Loucy (cell line): ENCODE measurements around the gene GTF2E1.

Experiments used
- H2AFZ ChIP-seq: fragments of 200-600 bp; sonication (generic); 2 replicates; pipeline ENCODE4 v1.6.0; 2016; ENCODE audit warnings: antibody characterized with exemption, mild to moderate bottlenecking, low read length, moderate library complexity
- H3F3A ChIP-seq: fragments of 200-600 bp; 2 replicates; pipeline ENCODE4 v1.6.0; 2016; ENCODE audit warnings: antibody characterized with exemption, low read depth, mild to moderate bottlenecking
- H3K27me3 ChIP-seq: fragments of 200-600 bp; sonication (generic); 2 replicates; pipeline ENCODE4 v1.6.1; 2014; ENCODE audit warnings: low read length, mild to moderate bottlenecking; ENCODE audit not compliant: insufficient read depth, poor library complexity, severe bottlenecking
- H3K36me3 ChIP-seq: fragments of 200-600 bp; sonication (generic); 2 replicates; pipeline ENCODE4 v1.6.1; 2016; ENCODE audit warnings: low read length; ENCODE audit not compliant: insufficient read depth
- H3K4me1 ChIP-seq: fragments of 200-600 bp; sonication (generic); 2 replicates; pipeline ENCODE4 v1.5.1; 2014; ENCODE audit warnings: low read length, mild to moderate bottlenecking; ENCODE audit not compliant: insufficient read depth, poor library complexity, severe bottlenecking
- H3K4me2 ChIP-seq: fragments of 200-600 bp; sonication (generic); 2 replicates; pipeline ENCODE4 v1.6.0; 2014; ENCODE audit warnings: antibody characterized with exemption, low read length, low read depth, mild to moderate bottlenecking; ENCODE audit not compliant: poor library complexity, severe bottlenecking
- H3K4me3 ChIP-seq: fragments of 200-600 bp; sonication (generic); 2 replicates; pipeline ENCODE4 v1.5.1; 2014; ENCODE audit warnings: low read length, mild to moderate bottlenecking, mixed read lengths; ENCODE audit not compliant: poor library complexity, severe bottlenecking
- H3K79me2 ChIP-seq: fragments of 200-600 bp; sonication (generic); 2 replicates; pipeline ENCODE4 v1.6.1; 2014; ENCODE audit warnings: low read length; ENCODE audit not compliant: insufficient read depth
- H3K9ac ChIP-seq: fragments of 200-600 bp; sonication (generic); 2 replicates; pipeline ENCODE4 v1.6.0; 2014; ENCODE audit warnings: mild to moderate bottlenecking, low read depth, low read length, moderate library complexity; ENCODE audit not compliant: poor library complexity, severe bottlenecking
- H3K9me2 ChIP-seq: fragments of 200-600 bp; sonication (generic); replicated peaks from 2 replicates; pipeline ENCODE4 v1.6.1; 2016; ENCODE audit warnings: low read depth, low read length, mixed read lengths
- H3K9me3 ChIP-seq: fragments of 200-600 bp; sonication (generic); 2 replicates; pipeline ENCODE4 v1.6.1; 2014; ENCODE audit warnings: mild to moderate bottlenecking, antibody characterized with exemption, low read length, low read depth; ENCODE audit not compliant: insufficient read depth
- H4K20me1 ChIP-seq: fragments of 200-600 bp; sonication (generic); 2 replicates; pipeline ENCODE4 v1.6.0; 2014; ENCODE audit warnings: antibody characterized with exemption, low read length, mild to moderate bottlenecking; ENCODE audit not compliant: insufficient read depth, poor library complexity, severe bottlenecking
- CTCF ChIP-seq: fragments of 200-600 bp; sonication (generic); conservative IDR thresholded peaks from 2 replicates; pipeline ENCODE4 v1.5.1; 2014; ENCODE audit warnings: mild to moderate bottlenecking, antibody characterized with exemption, low read length
- EZH2phosphoT487 ChIP-seq: fragments of 200-600 bp; IDR thresholded peaks from 2 replicates; pipeline ENCODE4 v1.6.1; 2018; ENCODE audit warnings: antibody characterized with exemption, mild to moderate bottlenecking, moderate library complexity, borderline replicate concordance

GTF2E1 gene

DNA sequence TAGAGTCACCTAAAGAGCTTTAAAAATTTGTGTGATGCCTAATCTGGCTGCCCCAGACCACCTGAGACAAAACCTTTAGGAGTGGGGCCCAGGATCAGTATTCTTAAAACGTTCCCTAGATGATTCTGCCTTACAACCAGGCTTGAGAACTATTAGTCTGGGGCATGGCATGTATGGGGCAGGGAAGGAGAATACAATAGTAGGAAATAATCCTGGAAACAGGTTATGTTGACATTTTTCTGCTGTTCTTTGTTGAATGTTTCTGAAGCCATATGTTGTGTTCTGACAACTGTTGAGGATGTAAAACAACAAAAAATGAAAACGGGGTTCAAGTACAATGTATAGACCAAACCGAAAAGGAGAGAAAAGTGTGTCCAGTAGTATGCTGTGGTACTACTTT, 2.9 kb downstream of the GTF2E1 start:
- Histone ChIP-seq H3K36me3 (peaks cover 3% of the 10 kb centered on the region; the same call in 1 of the 2 replicates), H4K20me1 (peaks cover 6% of the 10 kb centered on the region), H3K4me3 (no peak overlapping the region), H3K27me3 (no peaks in the 10 kb centered on the region), H3K4me2 (peak overlapping the region; percentile 88), H3K79me2 (peaks cover 45% of the 10 kb centered on the region), H3K9ac (no peak overlapping the region), H3K9me2 (no peaks in the 10 kb centered on the region), H2AFZ (no peak overlapping the region), H3F3A (no peaks in the 10 kb centered on the region), H3K4me1 (peaks cover 22% of the 10 kb centered on the region), H3K9me3 (no peaks in the 10 kb centered on the region)
- no peak for TF ChIP-seq CTCF
- TF ChIP-seq EZH2phosphoT487 = no peak

- TF ChIP-seq CTCF (no peak), EZH2phosphoT487 (no peak)
- Histone ChIP-seq H3K79me2 (peaks cover 37% of the 10 kb centered on the region), H4K20me1 (no peaks in the 10 kb centered on the region), H3K4me3 (no peak overlapping the region), H3K27me3 (no peaks in the 10 kb centered on the region), H3K36me3 (peaks cover 16% of the 10 kb centered on the region; the same call in 1 of the 2 replicates), H2AFZ (no peak overlapping the region), H3K9ac (no peak overlapping the region), H3K4me1 (peaks cover 11% of the 10 kb centered on the region), H3K9me3 (no peaks in the 10 kb centered on the region), H3K9me2 (no peaks in the 10 kb centered on the region), H3F3A (no peaks in the 10 kb centered on the region), H3K4me2 (no peak overlapping the region)
Observed at GRCh38 chr3:120749843-120750242, 7.3 kb downstream of the GTF2E1 start.

- Histone ChIP-seq H3K9me2 (no peaks in the 10 kb centered on the region), H2AFZ (no peak overlapping the region), H4K20me1 (no peaks in the 10 kb centered on the region), H3F3A (no peaks in the 10 kb centered on the region), H3K9ac (no peak overlapping the region), H3K9me3 (no peaks in the 10 kb centered on the region), H3K4me2 (peak overlapping the region; percentile 23), H3K79me2 (peaks cover 25% of the 10 kb centered on the region), H3K4me1 (peaks cover 11% of the 10 kb centered on the region), H3K27me3 (no peaks in the 10 kb centered on the region), H3K36me3 (peaks cover 23% of the 10 kb centered on the region; the same call in 1 of the 2 replicates), H3K4me3 (peak overlapping the region; percentile 3)
- no peak for TF ChIP-seq EZH2phosphoT487
- no peak for TF ChIP-seq CTCF
Observed at GRCh38 chr3:120752230-120752629, 9.7 kb downstream of the GTF2E1 start.
